SK-N-SH treated with all-trans-retinoic acid at 6 μM for 48 hours (cell line): ENCODE data around the gene IGF1.

Source experiments
- ISL1 ChIP-seq: fragments of 250-450 bp; sonication (Bioruptor Pico); IDR thresholded peaks from 2 replicates; pipeline ENCODE4 v2.1.2; 2022; ENCODE audit warnings: mild to moderate bottlenecking, moderate library complexity
- OSR1 ChIP-seq: fragments of 250-450 bp; sonication (Bioruptor Pico); IDR thresholded peaks from 2 replicates; pipeline ENCODE4 v1.8.0; 2022; ENCODE audit warnings: moderate library complexity, mild to moderate bottlenecking, inconsistent platforms
- RARB ChIP-seq: fragments of 250-450 bp; sonication (Bioruptor Pico); IDR thresholded peaks from 2 replicates; pipeline ENCODE4 v1.8.0; 2021; ENCODE audit warnings: mild to moderate bottlenecking, moderate library complexity
- ZFP3 ChIP-seq: fragments of 250-450 bp; sonication (Bioruptor Pico); IDR thresholded peaks from 2 replicates; pipeline ENCODE4 v1.5.0; 2020; ENCODE audit warnings: mild to moderate bottlenecking, moderate library complexity
- ZFP30 ChIP-seq: fragments of 450-650 bp; formaldehyde crosslinking; IDR thresholded peaks from 2 replicates; pipeline ENCODE4 v1.5.0; 2022; ENCODE audit warnings: mild to moderate bottlenecking, moderate library complexity
- ZNF565 ChIP-seq: fragments of 450-650 bp; formaldehyde crosslinking; conservative IDR thresholded peaks from 2 replicates; pipeline ENCODE4 v1.5.0; 2020; ENCODE audit warnings: low read depth, mild to moderate bottlenecking, moderate library complexity
- ZNF8 ChIP-seq: fragments of 450-650 bp; formaldehyde crosslinking; IDR thresholded peaks from 2 replicates; pipeline ENCODE4 v1.5.0; 2020; ENCODE audit warnings: mild to moderate bottlenecking, moderate library complexity
- TF ChIP-seq, protein P1 (sequence below): fragments of 250-450 bp; sonication (Bioruptor Pico); IDR thresholded peaks from 2 replicates; pipeline ENCODE4 v1.5.1; 2020; ENCODE audit warnings: low read depth, mild to moderate bottlenecking, moderate library complexity
- TF ChIP-seq, protein P2 (sequence below): fragments of 250-450 bp; sonication (Bioruptor Pico); IDR thresholded peaks from 2 replicates; pipeline ENCODE4 v1.5.0; 2020; ENCODE audit warnings: mild to moderate bottlenecking, moderate library complexity

DNA sequence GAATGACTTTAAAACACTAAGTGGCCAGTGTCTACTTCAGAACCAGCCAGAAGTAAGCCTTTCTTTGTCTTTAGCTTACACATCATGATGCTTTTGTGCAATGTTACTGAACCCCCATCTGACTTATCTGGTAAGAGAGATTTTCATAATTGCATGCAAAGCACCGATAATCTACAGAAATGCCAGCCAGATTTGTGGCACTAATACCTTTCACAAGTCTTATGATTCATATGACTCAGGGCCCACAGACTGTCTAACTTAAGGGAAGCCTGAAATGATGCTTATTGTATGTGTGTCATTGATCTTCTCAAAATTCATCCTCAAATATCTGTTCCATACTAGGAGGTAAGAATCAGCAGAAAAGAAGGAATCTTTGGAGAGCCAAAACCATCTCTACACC is 18.0 kb downstream of the IGF1 start:
- TF ChIP-seq ZFP3 (CRISPR knock-in tag) (no peak), ISL1 (CRISPR knock-in tag) (no peak), ZNF565 (CRISPR knock-in tag) (no peak), ZNF8 (CRISPR knock-in tag) (no peak), OSR1 (CRISPR knock-in tag) (no peak), ZFP30 (CRISPR knock-in tag) (no peak), RARB (CRISPR knock-in tag) (no peak)
- TF ChIP-seq, protein P1, sequence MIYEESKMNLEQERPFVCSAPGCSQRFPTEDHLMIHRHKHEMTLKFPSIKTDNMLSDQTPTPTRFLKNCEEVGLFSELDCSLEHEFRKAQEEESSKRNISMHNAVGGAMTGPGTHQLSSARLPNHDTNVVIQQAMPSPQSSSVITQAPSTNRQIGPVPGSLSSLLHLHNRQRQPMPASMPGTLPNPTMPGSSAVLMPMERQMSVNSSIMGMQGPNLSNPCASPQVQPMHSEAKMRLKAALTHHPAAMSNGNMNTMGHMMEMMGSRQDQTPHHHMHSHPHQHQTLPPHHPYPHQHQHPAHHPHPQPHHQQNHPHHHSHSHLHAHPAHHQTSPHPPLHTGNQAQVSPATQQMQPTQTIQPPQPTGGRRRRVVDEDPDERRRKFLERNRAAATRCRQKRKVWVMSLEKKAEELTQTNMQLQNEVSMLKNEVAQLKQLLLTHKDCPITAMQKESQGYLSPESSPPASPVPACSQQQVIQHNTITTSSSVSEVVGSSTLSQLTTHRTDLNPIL (CRISPR knock-in tag), result no peak
- TF ChIP-seq, protein P2, sequence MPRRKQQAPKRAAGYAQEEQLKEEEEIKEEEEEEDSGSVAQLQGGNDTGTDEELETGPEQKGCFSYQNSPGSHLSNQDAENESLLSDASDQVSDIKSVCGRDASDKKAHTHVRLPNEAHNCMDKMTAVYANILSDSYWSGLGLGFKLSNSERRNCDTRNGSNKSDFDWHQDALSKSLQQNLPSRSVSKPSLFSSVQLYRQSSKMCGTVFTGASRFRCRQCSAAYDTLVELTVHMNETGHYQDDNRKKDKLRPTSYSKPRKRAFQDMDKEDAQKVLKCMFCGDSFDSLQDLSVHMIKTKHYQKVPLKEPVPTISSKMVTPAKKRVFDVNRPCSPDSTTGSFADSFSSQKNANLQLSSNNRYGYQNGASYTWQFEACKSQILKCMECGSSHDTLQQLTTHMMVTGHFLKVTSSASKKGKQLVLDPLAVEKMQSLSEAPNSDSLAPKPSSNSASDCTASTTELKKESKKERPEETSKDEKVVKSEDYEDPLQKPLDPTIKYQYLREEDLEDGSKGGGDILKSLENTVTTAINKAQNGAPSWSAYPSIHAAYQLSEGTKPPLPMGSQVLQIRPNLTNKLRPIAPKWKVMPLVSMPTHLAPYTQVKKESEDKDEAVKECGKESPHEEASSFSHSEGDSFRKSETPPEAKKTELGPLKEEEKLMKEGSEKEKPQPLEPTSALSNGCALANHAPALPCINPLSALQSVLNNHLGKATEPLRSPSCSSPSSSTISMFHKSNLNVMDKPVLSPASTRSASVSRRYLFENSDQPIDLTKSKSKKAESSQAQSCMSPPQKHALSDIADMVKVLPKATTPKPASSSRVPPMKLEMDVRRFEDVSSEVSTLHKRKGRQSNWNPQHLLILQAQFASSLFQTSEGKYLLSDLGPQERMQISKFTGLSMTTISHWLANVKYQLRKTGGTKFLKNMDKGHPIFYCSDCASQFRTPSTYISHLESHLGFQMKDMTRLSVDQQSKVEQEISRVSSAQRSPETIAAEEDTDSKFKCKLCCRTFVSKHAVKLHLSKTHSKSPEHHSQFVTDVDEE, result no peak
